Measurements from ENCODE around the gene KIFBP.

Gene KIFBP

GRCh38 chr10:69033256-69033655, 44.7 kb downstream of the KIFBP start:
- TF ChIP-seq TAF1 (IDR thresholded peaks at IDR 0.05; ENCODE audit: low read depth) (no peak), CEBPB (IDR thresholded peaks at IDR 0.05) (no peak), MAX (IDR thresholded peaks at IDR 0.05) (no peak), REST (IDR thresholded peaks at IDR 0.05; ENCODE audit: low read depth) (no peak), NFIC (IDR thresholded peaks at IDR 0.05) (no peak), TCF12 (IDR thresholded peaks at IDR 0.05; ENCODE audit: low read depth) (no peak), YY1 (IDR thresholded peaks at IDR 0.05; ENCODE audit: low read depth) (no peak), CREB1 (IDR thresholded peaks at IDR 0.05; ENCODE audit: low read depth) (no peak), EP300 (IDR thresholded peaks at IDR 0.05; ENCODE audit: borderline replicate concordance) (no peak), EGR1 (IDR thresholded peaks at IDR 0.05) (no peak), RAD21 (IDR thresholded peaks at IDR 0.05; ENCODE audit: low read depth) (no peak)

- no peak for TF ChIP-seq USF1 (IDR thresholded peaks at IDR 0.05)
- no peak for TF ChIP-seq YY1 (IDR thresholded peaks at IDR 0.05; ENCODE audit: low read depth)
- no peak for TF ChIP-seq RAD21 (IDR thresholded peaks at IDR 0.05; ENCODE audit: low read depth)
- no peak for TF ChIP-seq TCF12 (IDR thresholded peaks at IDR 0.05; ENCODE audit: low read depth)
- no peak for TF ChIP-seq EGR1 (IDR thresholded peaks at IDR 0.05)
- no peak for TF ChIP-seq CEBPB (IDR thresholded peaks at IDR 0.05)
- TF ChIP-seq MAX (IDR thresholded peaks at IDR 0.05), result no peak
Observed at GRCh38 chr10:69037489-69037888, 48.9 kb downstream of the KIFBP start.

GRCh38 chr10:69042417-69042816, 53.8 kb downstream of the KIFBP start:
- no peak for TF ChIP-seq ZBTB7A (IDR thresholded peaks at IDR 0.05; ENCODE audit: low read depth)
- no peak for TF ChIP-seq TAF1 (IDR thresholded peaks at IDR 0.05; ENCODE audit: low read depth)

- TF ChIP-seq YY1 (IDR thresholded peaks at IDR 0.05; ENCODE audit: low read depth), result no peak
Observed at GRCh38 chr10:69042838-69043237, 54.2 kb downstream of the KIFBP start.

GRCh38 chr10:69043931-69044531, 55.4 kb downstream of the KIFBP start:
- TF ChIP-seq FOXM1 (IDR thresholded peaks at IDR 0.05; ENCODE audit: borderline replicate concordance, low read depth) (no peak), TAF1 (IDR thresholded peaks at IDR 0.05; ENCODE audit: low read depth) (no peak), USF1 (IDR thresholded peaks at IDR 0.05) (no peak), CREB1 (IDR thresholded peaks at IDR 0.05; ENCODE audit: low read depth) (no peak), NFIC (IDR thresholded peaks at IDR 0.05) (no peak), RAD21 (IDR thresholded peaks at IDR 0.05; ENCODE audit: low read depth) (no peak), ZBTB7A (IDR thresholded peaks at IDR 0.05; ENCODE audit: low read depth) (no peak), EP300 (IDR thresholded peaks at IDR 0.05; ENCODE audit: borderline replicate concordance) (no peak), TEAD4 (IDR thresholded peaks at IDR 0.05) (no peak), REST (IDR thresholded peaks at IDR 0.05; ENCODE audit: low read depth) (no peak), YY1 (IDR thresholded peaks at IDR 0.05; ENCODE audit: low read depth) (no peak), CEBPB (IDR thresholded peaks at IDR 0.05) (no peak), TCF12 (IDR thresholded peaks at IDR 0.05; ENCODE audit: low read depth) (no peak), EGR1 (IDR thresholded peaks at IDR 0.05) (no peak), MAX (IDR thresholded peaks at IDR 0.05) (no peak)

- TF ChIP-seq EGR1 (IDR thresholded peaks at IDR 0.05) (no peak), NFIC (IDR thresholded peaks at IDR 0.05) (no peak), TEAD4 (IDR thresholded peaks at IDR 0.05) (no peak), FOXM1 (IDR thresholded peaks at IDR 0.05; ENCODE audit: borderline replicate concordance, low read depth) (no peak), TCF12 (IDR thresholded peaks at IDR 0.05; ENCODE audit: low read depth) (no peak), MAX (IDR thresholded peaks at IDR 0.05) (no peak)
Observed at GRCh38 chr10:69044546-69044945, 55.9 kb downstream of the KIFBP start.
